ENCODE measurements around the gene PHAX.

GRCh38 chr5:126656401-126657007 lies 55.8 kb downstream of the PHAX start:
- TF ChIP-seq POLR2AphosphoS5 (IDR thresholded peaks at IDR 0.05; ENCODE audit: low read depth, low read length), result no peak
- no peak for TF ChIP-seq POLR2A (IDR thresholded peaks at IDR 0.05; ENCODE audit: low read depth, low read length)

Measured in GM12892 (cell line).